Keratinocyte (primary cell): ENCODE results near the gene TENT4A. TPM values are rescaled to one million over a fixed set of nuclear protein-coding genes. Genes with fewer than 3 reads are reported as not detected.
A peak's percentile ranks its signal among the peaks of the same experiment; 100 is the strongest.

Experiments
- DNase-seq: peaks from one replicate; pipeline ENCODE4 v3.0.0-alpha.2; 2011; ENCODE audit warnings: low read depth, missing footprints, low spot score
- FAIRE-seq: peaks from 2 replicates; lab custom pipeline; 2011; peaks lifted over from hg19 to GRCh38; lab: Jason Lieb, UNC
- H2AFZ ChIP-seq: 2 replicates; pipeline ENCODE4 v1.6.0; 2012; ENCODE audit warnings: low read length, control low read depth, inconsistent platforms; ENCODE audit not compliant: control insufficient read depth
- H3K27ac ChIP-seq: 2 replicates; pipeline ENCODE4 v1.5.1; 2011; ENCODE audit warnings: low read length; ENCODE audit not compliant: control insufficient read depth, insufficient read depth
- H3K27me3 ChIP-seq: 3 replicates; pipeline ENCODE4 v1.6.0; 2011; ENCODE audit warnings: low read length; ENCODE audit not compliant: control insufficient read depth, insufficient read depth; ENCODE audit errors: extremely low read depth
- H3K36me3 ChIP-seq, 2 experiments: 2 replicates in 1 of 2; 3 replicates in 1 of 2; pipeline ENCODE4 v1.5.1; 2011; ENCODE audit warnings: low read length in 2 of 2, mild to moderate bottlenecking in 1 of 2; ENCODE audit not compliant: control insufficient read depth in 2 of 2, insufficient read depth in 2 of 2; ENCODE audit errors: extremely low read depth in 1 of 2
- H3K4me1 ChIP-seq: 3 replicates; pipeline ENCODE4 v1.5.1; 2011; ENCODE audit warnings: low read length; ENCODE audit not compliant: control insufficient read depth, insufficient read depth; ENCODE audit errors: extremely low read depth
- H3K4me2 ChIP-seq: 3 replicates; pipeline ENCODE4 v1.6.0; 2011; ENCODE audit warnings: low read depth, low read length; ENCODE audit not compliant: control insufficient read depth, insufficient read depth; ENCODE audit errors: extremely low read depth
- H3K4me3 ChIP-seq, 3 experiments: fragments of 200-600 bp in 1 of 3; sonication (generic) in 1 of 3; 2 replicates in 2 of 3; 3 replicates in 1 of 3; pipeline ENCODE4 v1.5.1; 2011 to 2016; ENCODE audit warnings: low read length in 3 of 3, mild to moderate bottlenecking in 3 of 3, control low read depth in 2 of 3, inconsistent platforms in 1 of 3, low read depth in 1 of 3, mixed read lengths in 1 of 3, mixed run types in 1 of 3, moderate library complexity in 1 of 3; ENCODE audit not compliant: control insufficient read depth in 2 of 3, insufficient read depth in 2 of 3; ENCODE audit errors: extremely low read depth in 1 of 3
- H3K79me2 ChIP-seq: 2 replicates; pipeline ENCODE4 v1.6.0; 2012; ENCODE audit warnings: low read length; ENCODE audit not compliant: control insufficient read depth, insufficient read depth
- H3K9ac ChIP-seq: 3 replicates; pipeline ENCODE4 v1.6.0; 2011; ENCODE audit warnings: low read length; ENCODE audit not compliant: control insufficient read depth, insufficient read depth; ENCODE audit errors: extremely low read depth
- H3K9me1 ChIP-seq: 3 replicates; pipeline ENCODE4 v1.6.0; 2011; ENCODE audit warnings: low read length; ENCODE audit not compliant: control insufficient read depth, insufficient read depth; ENCODE audit errors: extremely low read depth
- H3K9me3 ChIP-seq: 2 replicates; pipeline ENCODE4 v1.5.1; 2012; ENCODE audit warnings: low read depth, low read length; ENCODE audit not compliant: control insufficient read depth
- H4K20me1 ChIP-seq: 3 replicates; pipeline ENCODE4 v1.6.0; 2011; ENCODE audit warnings: low read length; ENCODE audit not compliant: control insufficient read depth, insufficient read depth; ENCODE audit errors: extremely low read depth
- EZH2 ChIP-seq: IDR thresholded peaks from one replicate; pipeline ENCODE4 v1.6.1; 2012; ENCODE audit warnings: inconsistent platforms, mild to moderate bottlenecking, low read length, moderate library complexity
- dilution Hi-C: fragments of 300-500 bp; cut with MboI; formaldehyde crosslinking; loops from one replicate; pipeline ENCODE4 v1.7.0; 2020; ENCODE audit warnings: low sequenced_read_pairs; ENCODE audit not compliant: extremely low pct_ligation_motif_present
- polyA plus RNA-seq, 5 experiments: library from polyadenylated mRNA; depleted of rRNA in 3 of 5; stranded (reverse) in 3 of 5; stranded (forward) in 1 of 5; unstranded in 1 of 5; fragments of >200 nt; gene quantifications; 1 replicate in 1 of 5; 2 replicates in 3 of 5; 3 replicates in 1 of 5; pipeline versions ENCODE4 v1.2.1 to v1.2.3, GENCODE V29; 2011 to 2012; ENCODE audit warnings: missing spikeins in 2 of 5, low read depth in 1 of 5, low replicate concordance in 1 of 5
- TF ChIP-seq, protein P1 (sequence below), 3 experiments: IDR thresholded peaks in 1 of 3; conservative IDR thresholded peaks in 1 of 3; optimal IDR thresholded peaks in 1 of 3; 2 replicates in 2 of 3; 3 replicates in 1 of 3; pipeline versions ENCODE3 to v1.5.1; 2011; ENCODE audit warnings: low read length in 3 of 3, mild to moderate bottlenecking in 3 of 3, moderate library complexity in 2 of 3, control low read depth in 1 of 3, inconsistent platforms in 1 of 3; ENCODE audit not compliant: insufficient read depth in 2 of 3; ENCODE audit errors: extremely low read depth in 1 of 3

TENT4A gene
- polyA plus RNA-seq, 1 donor (not counting 4 experiments of a cell fraction or from before 2014, with no cell fraction given), result 5.9 TPM

DNA sequence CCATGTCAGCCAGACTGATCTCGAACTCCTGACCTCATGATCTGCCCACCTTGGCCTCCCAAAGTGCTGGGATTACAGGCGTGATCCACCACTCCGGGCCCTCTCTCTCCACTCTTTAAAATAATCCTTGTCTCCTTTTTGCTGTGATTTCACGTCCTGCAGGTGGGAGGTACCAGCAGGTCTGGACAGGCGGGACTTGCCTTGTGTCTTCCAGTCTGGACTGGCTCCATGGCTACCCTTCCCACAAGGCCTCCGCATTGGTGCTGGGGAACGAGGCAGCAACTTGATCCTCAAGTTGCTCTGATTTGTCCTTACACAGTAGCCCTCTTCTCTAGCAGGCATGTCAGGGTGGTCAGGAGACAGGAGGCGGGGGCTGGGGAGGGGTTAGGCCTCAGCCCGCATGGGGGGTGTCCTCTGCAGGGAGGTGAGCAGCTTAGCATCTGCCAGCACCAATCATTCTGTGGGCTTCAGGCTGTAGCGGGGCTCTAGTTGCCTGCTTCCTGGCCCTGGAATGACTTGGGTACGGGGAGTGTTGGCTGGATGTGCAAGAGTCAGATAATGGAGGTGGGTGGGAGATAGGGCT lies 54.3 kb downstream of the TENT4A start:
- Histone ChIP-seq H3K9me1 (no peaks in the 10 kb centered on the region), H3K27me3 (no peaks in the 10 kb centered on the region), H3K4me1 (peaks cover 21% of the 10 kb centered on the region), H3K4me3 (no peak overlapping the region), H3K9me3 (no peaks in the 10 kb centered on the region), H4K20me1 (no peaks in the 10 kb centered on the region), H2AFZ (peak overlapping the region; percentile 31), H3K36me3 (no peaks in the 10 kb centered on the region), H3K4me2 (no peak overlapping the region), H3K79me2 (no peaks in the 10 kb centered on the region), H3K9ac (no peak overlapping the region), H3K27ac (no peak overlapping the region)
- FAIRE-seq, result peak; percentile 34
- DNase-seq, result no peak
- no peak for TF ChIP-seq EZH2
- TF ChIP-seq, protein P1, sequence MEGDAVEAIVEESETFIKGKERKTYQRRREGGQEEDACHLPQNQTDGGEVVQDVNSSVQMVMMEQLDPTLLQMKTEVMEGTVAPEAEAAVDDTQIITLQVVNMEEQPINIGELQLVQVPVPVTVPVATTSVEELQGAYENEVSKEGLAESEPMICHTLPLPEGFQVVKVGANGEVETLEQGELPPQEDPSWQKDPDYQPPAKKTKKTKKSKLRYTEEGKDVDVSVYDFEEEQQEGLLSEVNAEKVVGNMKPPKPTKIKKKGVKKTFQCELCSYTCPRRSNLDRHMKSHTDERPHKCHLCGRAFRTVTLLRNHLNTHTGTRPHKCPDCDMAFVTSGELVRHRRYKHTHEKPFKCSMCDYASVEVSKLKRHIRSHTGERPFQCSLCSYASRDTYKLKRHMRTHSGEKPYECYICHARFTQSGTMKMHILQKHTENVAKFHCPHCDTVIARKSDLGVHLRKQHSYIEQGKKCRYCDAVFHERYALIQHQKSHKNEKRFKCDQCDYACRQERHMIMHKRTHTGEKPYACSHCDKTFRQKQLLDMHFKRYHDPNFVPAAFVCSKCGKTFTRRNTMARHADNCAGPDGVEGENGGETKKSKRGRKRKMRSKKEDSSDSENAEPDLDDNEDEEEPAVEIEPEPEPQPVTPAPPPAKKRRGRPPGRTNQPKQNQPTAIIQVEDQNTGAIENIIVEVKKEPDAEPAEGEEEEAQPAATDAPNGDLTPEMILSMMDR (optimal IDR thresholded peaks at IDR 0.05 in 1 of 3, IDR thresholded peaks at IDR 0.05 in 1 of 3, conservative IDR thresholded peaks at IDR 0.05 in 1 of 3; ENCODE audit: extremely low read depth in 1 of 3, insufficient read depth in 2 of 3, low read length in 3 of 3), result no peak
- dilution Hi-C loops, result no loop called here

DNA sequence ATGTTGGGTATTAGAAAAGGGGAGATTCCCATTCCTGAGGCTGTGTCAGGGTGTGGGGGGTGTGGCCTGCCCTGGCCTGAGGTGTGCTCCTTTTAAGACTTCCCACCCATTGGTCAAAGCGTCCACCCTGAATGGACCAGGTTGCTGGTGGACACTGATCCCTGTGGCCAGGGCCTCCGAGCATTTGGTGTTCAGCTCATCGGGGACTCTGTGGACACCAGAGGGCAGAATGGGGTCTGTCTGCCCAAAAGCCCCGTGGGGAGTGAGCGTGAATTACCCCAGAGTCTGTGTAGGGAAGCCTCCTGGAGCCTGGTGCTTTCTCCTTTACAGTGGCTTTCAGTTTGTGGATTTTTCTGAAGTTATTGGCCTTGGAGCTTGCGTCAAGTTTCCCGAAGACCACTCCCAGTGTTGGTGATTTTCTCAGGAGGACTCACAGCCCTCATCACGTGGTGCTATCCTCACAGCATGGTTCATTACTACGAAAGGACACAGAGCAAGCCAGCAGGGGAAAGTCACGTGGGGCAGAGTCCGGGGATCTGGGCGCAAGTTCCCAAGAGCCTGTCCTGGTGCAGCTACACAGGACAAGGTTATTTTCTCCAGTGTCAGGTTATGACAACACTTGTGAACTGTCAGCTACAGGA lies 55.5 kb downstream of the TENT4A start:
- Histone ChIP-seq H3K9me1 (no peaks in the 10 kb centered on the region), H3K27me3 (no peaks in the 10 kb centered on the region), H3K27ac (no peak overlapping the region), H3K4me2 (no peak overlapping the region), H3K4me3 (no peak overlapping the region), H3K9me3 (no peaks in the 10 kb centered on the region), H3K4me1 (peaks cover 21% of the 10 kb centered on the region), H3K9ac (no peak overlapping the region), H2AFZ (no peak overlapping the region), H3K36me3 (no peaks in the 10 kb centered on the region), H3K79me2 (no peaks in the 10 kb centered on the region), H4K20me1 (no peaks in the 10 kb centered on the region)
- DNase-seq, result no peak
- no peak for FAIRE-seq
- TF ChIP-seq EZH2, result no peak
- TF ChIP-seq, protein P1 (optimal IDR thresholded peaks at IDR 0.05 in 1 of 3, IDR thresholded peaks at IDR 0.05 in 1 of 3, conservative IDR thresholded peaks at IDR 0.05 in 1 of 3; ENCODE audit: extremely low read depth in 1 of 3, insufficient read depth in 2 of 3, low read length in 3 of 3), result no peak
- dilution Hi-C loops, result no loop called here
